GM23338 (cell line): Measurements from ENCODE around the gene ZSCAN5B.

Experiments used
- CTCF ChIP-seq, 2 experiments: fragments of 200-600 bp in 1 of 2; sonication (generic) in 1 of 2; conservative IDR thresholded peaks; 2 replicates each; pipeline versions ENCODE4 v1.5.1 to v1.6.1; 2016 to 2017; ENCODE audit warnings: antibody characterized with exemption in 2 of 2, low read depth in 2 of 2, mild to moderate bottlenecking in 2 of 2, moderate library complexity in 1 of 2
- EZH2 ChIP-seq: fragments of 200-600 bp; sonication (generic); IDR thresholded peaks from one replicate; pipeline ENCODE4 v1.8.0; 2017; ENCODE audit warnings: antibody characterized with exemption, mild to moderate bottlenecking, low read depth; ENCODE audit not compliant: unreplicated experiment
- JUNB ChIP-seq: IDR thresholded peaks from one replicate; pipeline ENCODE4 v1.6.1; 2016; ENCODE audit warnings: antibody characterized with exemption; ENCODE audit not compliant: unreplicated experiment
- POLR2AphosphoS5 ChIP-seq: IDR thresholded peaks from 2 replicates; pipeline ENCODE4 v1.6.1; 2016; ENCODE audit warnings: antibody characterized with exemption, low read depth

- TF ChIP-seq CTCF (conservative IDR thresholded peaks at IDR 0.05; ENCODE audit: low read depth in 2 of 2) (no peak), POLR2AphosphoS5 (no peak), EZH2 (no peak), JUNB (no peak)
Measured at GRCh38 chr19:56223481-56223880, 25.9 kb upstream of the ZSCAN5B start.
